Endothelial cell (in vitro differentiated cells): ENCODE results near the gene SUFU. TPM values are rescaled to one million over a fixed set of nuclear protein-coding genes. Genes with fewer than 3 reads are reported as not detected.
A peak's percentile ranks its signal among the peaks of the same experiment; 100 is the strongest.

Experiments
- DNase-seq: peaks from one replicate; pipeline ENCODE4 v3.0.0; 2021; ENCODE audit warnings: low spot score
- H3K27ac Mint-ChIP-seq: one replicate; pipeline ENCODE4 v1.8.0; 2021; ENCODE audit warnings: mixed read lengths, inconsistent platforms; ENCODE audit not compliant: unreplicated experiment
- H3K27me3 Mint-ChIP-seq: one replicate; pipeline ENCODE4 v1.8.0; 2021; ENCODE audit warnings: mild to moderate bottlenecking, moderate library complexity, mixed read lengths, inconsistent platforms; ENCODE audit not compliant: unreplicated experiment
- H3K36me3 Mint-ChIP-seq: one replicate; pipeline ENCODE4 v1.8.0; 2021; ENCODE audit warnings: mild to moderate bottlenecking, low read depth, mixed read lengths, inconsistent platforms; ENCODE audit not compliant: unreplicated experiment
- H3K4me1 Mint-ChIP-seq: one replicate; pipeline ENCODE4 v1.8.0; 2021; ENCODE audit warnings: mild to moderate bottlenecking, mixed read lengths, inconsistent platforms; ENCODE audit not compliant: unreplicated experiment
- H3K4me3 Mint-ChIP-seq: one replicate; pipeline ENCODE4 v1.8.0; 2021; ENCODE audit warnings: mild to moderate bottlenecking, mixed read lengths, inconsistent platforms; ENCODE audit not compliant: unreplicated experiment
- H3K9me3 Mint-ChIP-seq: one replicate; pipeline ENCODE4 v1.8.0; 2021; ENCODE audit warnings: mixed read lengths, inconsistent platforms; ENCODE audit not compliant: unreplicated experiment
- CTCF ChIP-seq: fragments of 200-600 bp; sonication (generic); IDR thresholded peaks from one replicate; pipeline ENCODE4 v1.5.0; 2021; ENCODE audit warnings: antibody characterized with exemption; ENCODE audit not compliant: unreplicated experiment
- total RNA-seq: library from RNA; stranded (reverse); fragmentation: NEBNext Ultra II Directional; extraction: Animal tissue kit (Norgen Biotek cat#: 25700); gene quantifications from one replicate; pipeline ENCODE4 v1.2.1, GENCODE V29; 2021; ENCODE audit not compliant: unreplicated experiment

SUFU gene
- total RNA-seq, 1 donor from 2014 or later = 44.4 TPM

DNA sequence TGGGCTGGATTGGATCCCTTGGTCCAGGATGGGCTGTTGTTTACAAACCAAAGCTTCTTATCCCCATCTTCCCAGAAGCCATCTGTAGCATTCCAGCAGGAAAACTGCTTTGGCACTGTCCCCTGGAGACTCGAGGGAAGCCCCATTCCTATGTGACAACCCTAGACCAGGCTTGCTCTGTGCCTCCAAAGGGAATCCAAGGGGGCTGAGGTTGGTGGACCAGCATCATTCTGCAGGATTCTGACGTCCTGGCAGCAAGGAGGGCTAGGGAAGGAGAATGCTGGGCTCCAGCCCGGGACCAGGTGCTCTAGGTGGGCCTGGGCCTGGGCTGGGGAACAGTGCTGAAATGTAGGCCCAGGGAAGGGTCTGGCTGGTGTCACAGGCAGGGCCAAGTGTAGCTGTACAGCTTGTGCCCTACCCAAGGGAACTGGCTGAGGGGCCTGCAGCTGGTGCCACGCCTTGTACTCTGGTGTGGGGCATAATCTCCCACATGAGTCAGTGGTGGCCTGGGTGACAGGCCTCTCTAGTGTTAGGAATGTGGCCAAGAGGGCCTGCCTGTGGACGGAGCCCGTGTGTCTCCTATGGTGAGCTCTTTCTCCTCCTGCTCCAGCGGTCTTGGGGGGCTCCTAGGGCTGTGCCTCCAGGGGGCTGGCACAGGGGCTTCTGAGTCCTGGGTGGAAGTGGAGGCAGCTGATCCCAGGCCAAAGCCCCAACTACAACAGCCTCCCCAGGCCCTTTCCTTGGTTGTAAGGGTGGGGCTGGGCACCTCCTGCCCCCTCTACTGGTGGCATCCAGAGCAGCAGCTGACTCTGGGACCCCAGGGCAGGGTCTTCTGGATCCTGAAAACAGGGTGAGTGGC, 165.7 kb downstream of the SUFU start:
- Mint-ChIP-seq H3K9me3 (no peaks in the 10 kb centered on the region), H3K27ac (no peak overlapping the region), H3K27me3 (peaks cover 17% of the 10 kb centered on the region), H3K4me3 (no peak overlapping the region), H3K4me1 (peaks cover 12% of the 10 kb centered on the region), H3K36me3 (no peaks in the 10 kb centered on the region)
- no peak for DNase-seq
- peak; percentile 23 for TF ChIP-seq CTCF

GRCh38 chr10:102670065-102670670, 166.4 kb downstream of the SUFU start:
- Mint-ChIP-seq H3K9me3 (no peaks in the 10 kb centered on the region), H3K4me3 (no peak overlapping the region), H3K4me1 (peaks cover 18% of the 10 kb centered on the region), H3K27me3 (peaks cover 17% of the 10 kb centered on the region), H3K36me3 (no peaks in the 10 kb centered on the region), H3K27ac (no peak overlapping the region)
- TF ChIP-seq CTCF = no peak
- no peak for DNase-seq

GRCh38 chr10:102670871-102671434, 167.2 kb downstream of the SUFU start:
- no peak for DNase-seq

DNA sequence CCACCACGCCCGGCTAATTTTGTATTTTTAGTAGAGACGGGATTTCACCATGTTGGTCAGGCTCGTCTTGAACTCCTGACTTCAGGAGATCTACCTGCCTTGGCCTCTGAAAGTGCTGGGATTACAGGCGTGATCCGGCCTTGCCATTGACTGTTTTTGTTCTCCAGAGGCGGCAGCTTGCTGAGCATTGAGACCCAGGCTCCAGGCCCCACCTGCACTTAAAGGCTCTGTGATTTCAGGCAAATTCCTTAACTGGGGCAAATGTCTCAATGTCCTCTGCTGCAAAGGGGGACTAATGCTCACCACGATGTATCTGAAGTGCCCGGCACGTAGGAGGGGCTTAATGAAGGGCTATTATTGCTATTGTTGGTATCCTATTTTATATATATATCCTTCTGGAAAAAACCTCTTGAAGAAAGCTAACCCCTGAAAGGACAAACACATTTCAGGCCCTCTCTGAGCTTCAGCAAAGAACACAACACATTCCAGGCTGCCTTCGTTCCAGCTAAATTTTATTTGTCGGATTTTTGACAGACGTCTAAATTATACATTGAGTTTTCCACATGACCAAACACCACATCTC, 169.6 kb downstream of the SUFU start:
- Mint-ChIP-seq H3K9me3 (no peaks in the 10 kb centered on the region), H3K27ac (peak overlapping the region; percentile 76), H3K4me1 (peaks cover 42% of the 10 kb centered on the region), H3K27me3 (peaks cover 9% of the 10 kb centered on the region), H3K36me3 (no peaks in the 10 kb centered on the region), H3K4me3 (peak overlapping the region; percentile 22)
- no peak for TF ChIP-seq CTCF
- no peak for DNase-seq

More at GRCh38 chr10:102670871-102671434, 167.2 kb downstream of the SUFU start:
- Mint-ChIP-seq H3K9me3 (no peaks in the 10 kb centered on the region), H3K4me1 (peaks cover 24% of the 10 kb centered on the region), H3K36me3 (no peaks in the 10 kb centered on the region), H3K27ac (no peak overlapping the region), H3K27me3 (peaks cover 17% of the 10 kb centered on the region), H3K4me3 (no peak overlapping the region)
- TF ChIP-seq CTCF = no peak
